GM12878 (cell line): ENCODE measurements around the gene AOPEP. TPM values are rescaled to one million over a fixed set of nuclear protein-coding genes. Genes with fewer than 3 reads are reported as not detected.

Source experiments
- ATAC-seq: fragments of 200-7000 bp; cut with Tn5 transposase; 3 replicates; pipeline ENCODE4 v1.9.1; 2020; ENCODE audit warnings: mild to moderate bottlenecking, moderate library complexity
- BruUV-seq: library from RNA; stranded (reverse); fragments of 400-500 nt; replicated peaks from 2 replicates; lab custom pipeline; 2021; lab: Mats Ljungman, UMichigan
- CTCF ChIA-PET: fragments of 300-600 bp; sonication (Branson Sonifier 250); formaldehyde crosslinking; extraction: SDS; loops from one replicate; lab custom pipeline; 2021; ENCODE audit warnings: inconsistent platforms; lab: Yijun Ruan, JAX
- POLR2A ChIA-PET: fragments of 350-600 bp; formaldehyde crosslinking; extraction: SDS; loops from one replicate; lab custom pipeline; 2021; ENCODE audit warnings: inconsistent platforms; lab: Charles Lee
- RAD21 ChIA-PET: fragments of 300-600 bp; sonication (Branson Sonifier 250); formaldehyde crosslinking; loops from one replicate; lab custom pipeline; 2023; ENCODE audit warnings: antibody characterized with exemption; ENCODE audit not compliant: unreplicated experiment; lab: Charles Lee
- SMC1A ChIA-PET: fragments of 300-600 bp; sonication (Branson Sonifier 250); formaldehyde crosslinking; loops from one replicate; lab custom pipeline; 2023; ENCODE audit not compliant: unreplicated experiment, uncharacterized antibody; lab: Charles Lee
- DNase-seq: peaks from one replicate; pipeline ENCODE4 v3.0.0-alpha.2; 2011; ENCODE audit warnings: low read depth, low spot score
- FAIRE-seq: peaks from 3 replicates; lab custom pipeline; 2011; peaks lifted over from hg19 to GRCh38; lab: Jason Lieb, UNC
- H2AFZ ChIP-seq: 2 replicates; pipeline ENCODE4 v1.6.0; 2011; ENCODE audit warnings: low read depth, low read length, control low read depth; ENCODE audit not compliant: control insufficient read depth
- H3K27ac ChIP-seq: 2 replicates; pipeline ENCODE4 v1.5.1; 2011; ENCODE audit warnings: control low read depth; ENCODE audit not compliant: control insufficient read depth, insufficient read depth
- H3K27me3 ChIP-seq, 2 experiments: replicated peaks in 1 of 2; 2 replicates each; pipeline versions ENCODE4 v1.6.0 to v1.6.1; 2011; ENCODE audit warnings: low read length in 1 of 2; ENCODE audit not compliant: control insufficient read depth in 2 of 2, insufficient read depth in 2 of 2
- H3K36me3 ChIP-seq, 2 experiments: 2 replicates each; pipeline ENCODE4 v1.5.1; 2011; ENCODE audit warnings: low read length in 1 of 2; ENCODE audit not compliant: control insufficient read depth in 2 of 2, insufficient read depth in 2 of 2
- H3K4me1 ChIP-seq: 2 replicates; pipeline ENCODE4 v1.6.1; 2011; ENCODE audit warnings: mild to moderate bottlenecking, low read length, moderate library complexity, mixed read lengths; ENCODE audit not compliant: control insufficient read depth, insufficient read depth
- H3K4me2 ChIP-seq: 2 replicates; pipeline ENCODE4 v1.6.0; 2011; ENCODE audit warnings: control low read depth; ENCODE audit not compliant: control insufficient read depth, insufficient read depth
- H3K4me3 ChIP-seq: fragments of 200-600 bp; sonication (generic); 2 replicates; pipeline ENCODE4 v1.5.1; 2016
- H3K79me2 ChIP-seq: 2 replicates; pipeline ENCODE4 v1.6.0; 2011; ENCODE audit warnings: low read length; ENCODE audit not compliant: control insufficient read depth, insufficient read depth
- H3K9ac ChIP-seq: 2 replicates; pipeline ENCODE4 v1.8.0; 2011; ENCODE audit warnings: low read length, control low read depth, mixed read lengths; ENCODE audit not compliant: control insufficient read depth, insufficient read depth
- H3K9me3 ChIP-seq: replicated peaks from 3 replicates; pipeline ENCODE4 v1.5.1; 2011; ENCODE audit warnings: mild to moderate bottlenecking, low read length; ENCODE audit not compliant: control insufficient read depth, insufficient read depth
- H4K20me1 ChIP-seq: 2 replicates; pipeline ENCODE4 v1.6.0; 2011; ENCODE audit not compliant: control insufficient read depth, insufficient read depth
- CREB1 ChIP-seq: IDR thresholded peaks from 2 replicates; pipeline ENCODE4 v1.6.1; 2012; ENCODE audit warnings: low read depth, mild to moderate bottlenecking, inconsistent platforms
- CUX1 ChIP-seq: IDR thresholded peaks from 2 replicates; pipeline ENCODE4 v1.6.1; 2012; ENCODE audit warnings: improper control_type of control experiment, low read depth, low read length; ENCODE audit not compliant: insufficient replicate concordance
- DPF2 ChIP-seq: fragments of 450-650 bp; IDR thresholded peaks from 2 replicates; pipeline ENCODE4 v1.6.1; 2017; ENCODE audit warnings: mild to moderate bottlenecking
- E2F8 ChIP-seq: fragments of 450-650 bp; IDR thresholded peaks from 2 replicates; pipeline ENCODE4 v1.6.1; 2018; ENCODE audit warnings: mild to moderate bottlenecking, low read depth, moderate library complexity; ENCODE audit not compliant: partially characterized antibody
- EP300 ChIP-seq, 2 experiments: fragments of 150-350 bp in 1 of 2; IDR thresholded peaks; 2 replicates each; pipeline ENCODE4 v1.6.1; 2011 to 2012; ENCODE audit warnings: low read depth in 2 of 2, low read length in 2 of 2, borderline replicate concordance in 1 of 2, improper control_type of control experiment in 1 of 2, inconsistent platforms in 1 of 2; ENCODE audit not compliant: control insufficient read depth in 1 of 2
- FOXM1 ChIP-seq: IDR thresholded peaks from 2 replicates; pipeline ENCODE4 v1.6.1; 2012; ENCODE audit warnings: low read depth, mild to moderate bottlenecking, inconsistent platforms, low read length, moderate library complexity
- KAT2A ChIP-seq: conservative IDR thresholded peaks from 2 replicates; pipeline ENCODE4 v1.6.1; 2011; ENCODE audit warnings: low read depth, low read length; ENCODE audit not compliant: control insufficient read depth
- KDM1A ChIP-seq: fragments of 200-600 bp; sonication (generic); IDR thresholded peaks from 2 replicates; pipeline ENCODE4 v1.6.1; 2016; ENCODE audit warnings: borderline replicate concordance
- SIX5 ChIP-seq: IDR thresholded peaks from 2 replicates; pipeline ENCODE4 v1.6.1; 2011; ENCODE audit warnings: mild to moderate bottlenecking, low read depth, low read length, moderate library complexity; ENCODE audit not compliant: severe bottlenecking
- SP1 ChIP-seq: IDR thresholded peaks from one replicate; pipeline ENCODE4 v1.6.1; 2011; ENCODE audit warnings: low read depth, low read length
- TARDBP ChIP-seq: IDR thresholded peaks from 2 replicates; pipeline ENCODE4 v1.6.1; 2016; ENCODE audit warnings: borderline replicate concordance
- USF2 ChIP-seq: IDR thresholded peaks from 2 replicates; pipeline ENCODE4 v1.6.1; 2011; ENCODE audit warnings: low read depth, low read length, improper control_type of control experiment, borderline replicate concordance
- WGBS: methylation state at CpG from one replicate; pipeline ENCODE4 v1.1.6; 2016; ENCODE audit warnings: low lambda C conversion rate; ENCODE audit not compliant: insufficient replicate concordance, insufficient coverage; ENCODE audit errors: missing lambda C conversion rate; 5-methylcytosine and 5-hydroxymethylcytosine counted together
- in situ Hi-C: fragments of 300-500 bp; cut with MboI; formaldehyde crosslinking; loops from 9 replicates; pipeline ENCODE4 v1.14.3; 2018; ENCODE audit warnings: mixed read lengths
- intact Hi-C: fragments of 100-400 bp; cut with micrococcal nuclease; formaldehyde crosslinking; loops from one replicate; pipeline ENCODE4 v1.14.2; 2022; ENCODE audit not compliant: unreplicated experiment
- polyA plus RNA-seq, 11 experiments: library from polyadenylated mRNA; depleted of rRNA in 4 of 11; unstranded in 6 of 11; stranded (reverse) in 5 of 11; fragments of >200 nt; fragmentation: Nextera tagmentation in 4 of 11; fragmentation: Illumina TruSeq in 1 of 11; extraction: Ambion mirVana in 4 of 11; extraction: Trizol in 1 of 11; gene quantifications; 1 replicate in 1 of 11; 2 replicates in 10 of 11; pipeline versions ENCODE4 v1.2.1 to v1.2.3, GENCODE V29; 2011 to 2016; ENCODE audit warnings: inconsistent platforms in 2 of 11, missing spikeins in 2 of 11, low read depth in 1 of 11
- total RNA-seq, 4 experiments: library from RNA; depleted of rRNA in 3 of 4; stranded (reverse); fragments of >200 nt in 3 of 4; fragmentation: Illumina TruSeq in 1 of 4; extraction: Trizol in 1 of 4; gene quantifications; 2 replicates each; pipeline versions ENCODE4 v1.2.1 to v1.2.3, GENCODE V29; 2013 to 2021

Gene AOPEP
- total and polyA plus RNA-seq, 10 of the 15 experiments (the other 5 are each of a cell fraction or from before 2014, with no cell fraction given) = 2.3 to 16.9 (median 10.1) TPM

GRCh38 chr9:94859226-94859625 is 132.7 kb downstream of the AOPEP start:
- ChIA-PET RAD21 (interaction anchor here (3.3 kb wide), 1 partner anchor 56 kb away, joined by 22 read pairs; no protein-coding TSS in a partner anchor), CTCF (interaction anchor here (0.7 to 2.5 kb wide), 3 partner anchors 10 to 79 kb away, joined by 3 to 13 read pairs (median 3); no protein-coding TSS in a partner anchor), POLR2A (no interaction called here), SMC1A (interaction anchor here (0.6 to 3.4 kb wide), 3 partner anchors 11 to 57 kb away, joined by 4 to 22 read pairs (median 10); no protein-coding TSS in a partner anchor)
- Histone ChIP-seq H3K4me2 (no peak overlapping the region), H4K20me1 (no peaks in the 10 kb centered on the region), H3K27ac (no peak overlapping the region), H2AFZ (no peak overlapping the region), H3K79me2 (no peaks in the 10 kb centered on the region; the same call in 1 of the 2 replicates), H3K27me3 (no peaks in the 10 kb centered on the region), H3K9me3 (no peaks in the 10 kb centered on the region), H3K4me3 (no peak overlapping the region), H3K36me3 (no peaks in the 10 kb centered on the region), H3K9ac (no peak overlapping the region), H3K4me1 (peaks cover 26% of the 10 kb centered on the region)
- in situ Hi-C loops = no loop called here
- no peak for DNase-seq
- 98% methylated on average over 2 of the region's 2 CpGs for WGBS
- ATAC-seq = no peak
- intact Hi-C loops = no loop called here
- BruUV-seq = no TSS peak
- no peak for FAIRE-seq
- TF ChIP-seq SIX5 = no peak
- no peak for TF ChIP-seq TARDBP
- no peak for TF ChIP-seq KDM1A
- no peak for TF ChIP-seq FOXM1
- no peak for TF ChIP-seq USF2
- TF ChIP-seq CUX1 = no peak
- TF ChIP-seq KAT2A = no peak
- no peak for TF ChIP-seq CREB1
- TF ChIP-seq EP300 (IDR thresholded peaks at IDR 0.05; ENCODE audit: borderline replicate concordance in 1 of 2, control insufficient read depth in 1 of 2, low read depth in 2 of 2, low read length in 2 of 2) = no peak
- TF ChIP-seq SP1 = no peak
- TF ChIP-seq E2F8 = no peak
- TF ChIP-seq DPF2 = no peak
